Naive thymus-derived CD4-positive, alpha-beta T cell (primary cell): ENCODE data around the gene C11orf24. TPM values are rescaled to one million over a fixed set of nuclear protein-coding genes. Genes with fewer than 3 reads are reported as not detected.
A peak's percentile ranks its signal among the peaks of the same experiment; 100 is the strongest.
"Not testable (repeated sequence)": the region's sequence is repeated elsewhere in the genome, so short reads cannot be mapped to it uniquely, and the experiment has no call there.

Source experiments
- ATAC-seq: fragments of 150-1000 bp; cut with Tn5 transposase; 2 replicates; pipeline ENCODE4 v1.10.0; 2021; ENCODE audit warnings: mild to moderate bottlenecking, moderate library complexity
- CTCF ChIA-PET: fragments of 350-600 bp; sonication (Branson Sonifier 250); formaldehyde crosslinking; loops from one replicate; lab custom pipeline; 2021; ENCODE audit warnings: antibody characterized with exemption; lab: Charles Lee
- POLR2A ChIA-PET: fragments of 350-600 bp; sonication (Branson Sonifier 250); formaldehyde crosslinking; loops from one replicate; lab custom pipeline; 2021; ENCODE audit warnings: antibody characterized with exemption, inconsistent platforms; lab: Charles Lee
- DNase-seq, 9 donors: peaks; one replicate each; pipeline versions ENCODE4 v3.0.0 to v3.0.0-alpha.2; 2020 to 2022; ENCODE audit warnings: mixed read lengths in 1 of 9
- H3K27ac ChIP-seq: one replicate; pipeline ENCODE4 v1.7.0; 2013; ENCODE audit warnings: mild to moderate bottlenecking, low read depth, low read length, moderate library complexity
- H3K27me3 ChIP-seq, 2 donors: one replicate each; pipeline ENCODE4 v1.7.0; 2013; ENCODE audit warnings: low read length in 2 of 2, mild to moderate bottlenecking in 2 of 2, moderate library complexity in 2 of 2; ENCODE audit not compliant: control insufficient read depth in 2 of 2, insufficient read depth in 2 of 2
- H3K36me3 ChIP-seq, 3 experiments: 1 replicate in 2 of 3; 2 replicates in 1 of 3; pipeline ENCODE4 v1.7.0; 2013; ENCODE audit warnings: low read length in 3 of 3, mild to moderate bottlenecking in 3 of 3, moderate library complexity in 1 of 3; ENCODE audit not compliant: insufficient read depth in 3 of 3, control insufficient read depth in 2 of 3
- H3K4me1 ChIP-seq, 2 donors: one replicate each; pipeline ENCODE4 v1.7.0; 2013; ENCODE audit warnings: low read length in 2 of 2, mild to moderate bottlenecking in 2 of 2, moderate library complexity in 1 of 2; ENCODE audit not compliant: control insufficient read depth in 2 of 2, insufficient read depth in 2 of 2
- H3K4me3 ChIP-seq: 2 replicates; pipeline ENCODE4 v1.7.0; 2013; ENCODE audit warnings: mild to moderate bottlenecking, low read length
- H3K9me3 ChIP-seq, 3 experiments: 1 replicate in 2 of 3; 2 replicates in 1 of 3; pipeline ENCODE4 v1.7.0; 2013; ENCODE audit warnings: low read length in 3 of 3; ENCODE audit not compliant: control insufficient read depth in 2 of 3
- H3K27ac Mint-ChIP-seq, 9 donors: one replicate each; pipeline ENCODE4 v1.8.0; 2020 to 2022; ENCODE audit warnings: mixed read lengths in 9 of 9, mild to moderate bottlenecking in 8 of 9, moderate library complexity in 5 of 9, inconsistent platforms in 2 of 9
- H3K27me3 Mint-ChIP-seq, 5 donors: one replicate each; pipeline ENCODE4 v1.8.0; 2021 to 2022; ENCODE audit warnings: mixed read lengths in 5 of 5, mild to moderate bottlenecking in 1 of 5
- H3K36me3 Mint-ChIP-seq, 5 donors: one replicate each; pipeline ENCODE4 v1.8.0; 2020 to 2022; ENCODE audit warnings: mixed read lengths in 5 of 5, mild to moderate bottlenecking in 3 of 5, inconsistent platforms in 1 of 5
- H3K4me1 Mint-ChIP-seq, 7 donors: one replicate each; pipeline ENCODE4 v1.8.0; 2020 to 2022; ENCODE audit warnings: mixed read lengths in 7 of 7, mild to moderate bottlenecking in 3 of 7, inconsistent platforms in 1 of 7
- H3K4me3 Mint-ChIP-seq, 10 donors: one replicate each; pipeline ENCODE4 v1.8.0; 2020 to 2022; ENCODE audit warnings: mild to moderate bottlenecking in 10 of 10, mixed read lengths in 10 of 10, moderate library complexity in 6 of 10, inconsistent platforms in 2 of 10
- H3K9me3 Mint-ChIP-seq, 11 donors: one replicate each; pipeline ENCODE4 v1.8.0; 2020 to 2022; ENCODE audit warnings: mixed read lengths in 11 of 11, mild to moderate bottlenecking in 4 of 11, inconsistent platforms in 1 of 11, moderate library complexity in 1 of 11
- intact Hi-C, 2 donors: fragments of 100-400 bp; cut with micrococcal nuclease; formaldehyde crosslinking; loops; one replicate each; pipeline ENCODE4 v1.15.1; 2023
- polyA plus RNA-seq, 2 donors: library from polyadenylated mRNA; unstranded; fragments of 300-500 nt; fragmentation: Illumina TruSeq; gene quantifications; one replicate each; pipeline ENCODE4 v1.2.3, GENCODE V29; 2021
- total RNA-seq, 6 experiments: library from RNA in 5 of 6; stranded (reverse) in 5 of 6; gene quantifications; 1 replicate in 5 of 6; 2 replicates in 1 of 6; pipeline ENCODE4 v1.2.3 and lab custom pipeline; 2021 to 2026

Gene C11orf24
- total and polyA plus RNA-seq, 7 experiments from 2014 or later: 5.7 to 20.0 (median 14.5) TPM

DNA sequence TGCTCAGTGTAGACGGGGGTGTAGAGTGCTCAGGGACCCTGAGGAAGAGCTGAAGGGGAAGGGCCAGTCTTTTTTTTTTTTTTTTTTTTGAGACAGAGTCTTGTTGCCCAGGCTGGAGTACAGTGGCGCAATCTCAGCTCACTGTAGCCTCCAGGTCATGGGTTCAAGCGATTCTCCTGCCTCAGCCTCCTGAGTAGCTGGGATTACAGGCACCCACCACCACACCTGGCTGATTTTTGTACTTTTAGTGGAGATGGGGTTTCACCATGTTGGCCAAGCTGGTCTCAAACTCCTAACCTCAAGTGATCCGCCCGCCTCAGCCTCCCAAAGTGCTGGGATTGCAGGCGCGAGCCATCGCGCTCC is 27.7 kb upstream of the C11orf24 start:
- H3K9me3 ChIP-seq, DNase-seq, H3K36me3 ChIP-seq, H3K4me1 Mint-ChIP-seq, ATAC-seq, H3K27me3 ChIP-seq, H3K27ac ChIP-seq, H3K27me3 Mint-ChIP-seq, H3K36me3 Mint-ChIP-seq, H3K4me3 Mint-ChIP-seq, H3K4me1 ChIP-seq, H3K9me3 Mint-ChIP-seq, H3K4me3 ChIP-seq: not testable (repeated sequence)
- intact Hi-C loops: loop anchor here in 1 of 2 donors (5.0 kb wide), 1 partner anchor 92 kb away; no protein-coding TSS in a partner anchor
- ChIA-PET CTCF (interaction anchor here (0.6 to 6.4 kb wide), 4 partner anchors 10 to 42 kb away, joined by 3 to 131 read pairs (median 5); no protein-coding TSS in a partner anchor), POLR2A (interaction anchor here (2.1 kb wide), 1 partner anchor 42 kb away, joined by 11 read pairs; no protein-coding TSS in a partner anchor)
- peak overlapping the region in 1 of 9 donors; percentile 25 for H3K27ac Mint-ChIP-seq

DNA sequence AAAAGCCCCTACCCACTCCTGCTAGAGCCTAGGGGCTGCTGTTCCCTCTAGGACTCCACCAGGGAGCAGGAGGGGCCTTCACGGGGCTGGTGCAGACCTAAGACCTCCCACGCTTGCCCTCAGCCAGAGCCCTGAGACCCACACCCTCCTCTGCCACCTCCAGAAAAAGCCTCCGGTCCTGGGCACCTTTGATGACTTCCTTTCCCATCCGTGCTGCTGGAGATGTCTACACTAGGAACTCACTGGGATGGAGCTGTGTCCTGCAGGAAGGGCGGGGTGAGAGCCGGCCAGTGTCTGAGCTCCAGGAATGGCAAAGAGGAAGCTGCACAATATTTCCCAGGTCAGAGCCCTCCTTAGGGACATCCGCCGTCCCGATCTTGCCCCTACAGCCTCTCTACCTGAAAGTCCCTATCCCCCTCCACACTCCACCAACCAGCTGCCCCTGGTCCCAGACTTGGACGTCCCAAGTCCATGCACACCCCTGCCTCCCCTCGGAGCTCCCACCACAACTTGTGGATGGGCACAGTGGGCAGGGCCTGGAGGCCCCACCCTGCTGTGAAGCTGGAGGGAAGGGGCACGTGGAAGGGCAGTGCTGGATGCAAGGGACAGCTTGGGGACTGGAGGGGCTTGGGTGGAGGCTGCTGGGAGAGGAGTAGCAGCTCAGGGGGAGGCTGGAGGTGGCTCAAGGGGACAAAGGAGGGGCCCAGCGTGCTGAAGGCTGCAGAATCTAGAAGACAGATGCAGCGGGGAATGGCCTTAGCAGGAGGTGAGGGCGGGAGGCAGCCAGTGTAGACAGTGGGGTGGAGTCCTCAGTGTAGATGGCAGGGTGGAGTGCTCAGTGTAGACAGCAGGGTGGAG is 27.1 kb upstream of the C11orf24 start:
- Histone ChIP-seq H3K4me1 (no peaks in the 10 kb centered on the region), H3K4me3 (no peak overlapping the region), H3K27me3 (no peaks in the 10 kb centered on the region), H3K27ac (no peak overlapping the region), H3K36me3 (no peaks in the 10 kb centered on the region), H3K9me3 (no peaks in the 10 kb centered on the region)
- CTCF ChIA-PET: interaction anchor here (0.6 to 6.4 kb wide), 14 partner anchors 9 to 230 kb away, joined by 3 to 131 read pairs (median 4); partner anchors contain the start of gene C11orf24
- intact Hi-C loops: loop anchor here in 1 of 2 donors (5.0 kb wide), 1 partner anchor 92 kb away; no protein-coding TSS in a partner anchor
- Mint-ChIP-seq H3K4me3 (no peak overlapping the region), H3K27ac (peak overlapping the region in 1 of 9 donors; percentile 25), H3K27me3 (peaks cover 0 to 4% (median 0%) of the 10 kb centered on the region in 5 donors), H3K4me1 (peaks cover 0 to 4% (median 0%) of the 10 kb centered on the region in 7 donors), H3K36me3 (no peaks in the 10 kb centered on the region), H3K9me3 (no peaks in the 10 kb centered on the region)
- DNase-seq (no peak), ATAC-seq (no peak)
- POLR2A ChIA-PET: interaction anchor here (1.5 to 2.1 kb wide), 2 partner anchors 27 to 41 kb away, joined by 3 to 11 read pairs; partner anchors contain the start of gene C11orf24

DNA sequence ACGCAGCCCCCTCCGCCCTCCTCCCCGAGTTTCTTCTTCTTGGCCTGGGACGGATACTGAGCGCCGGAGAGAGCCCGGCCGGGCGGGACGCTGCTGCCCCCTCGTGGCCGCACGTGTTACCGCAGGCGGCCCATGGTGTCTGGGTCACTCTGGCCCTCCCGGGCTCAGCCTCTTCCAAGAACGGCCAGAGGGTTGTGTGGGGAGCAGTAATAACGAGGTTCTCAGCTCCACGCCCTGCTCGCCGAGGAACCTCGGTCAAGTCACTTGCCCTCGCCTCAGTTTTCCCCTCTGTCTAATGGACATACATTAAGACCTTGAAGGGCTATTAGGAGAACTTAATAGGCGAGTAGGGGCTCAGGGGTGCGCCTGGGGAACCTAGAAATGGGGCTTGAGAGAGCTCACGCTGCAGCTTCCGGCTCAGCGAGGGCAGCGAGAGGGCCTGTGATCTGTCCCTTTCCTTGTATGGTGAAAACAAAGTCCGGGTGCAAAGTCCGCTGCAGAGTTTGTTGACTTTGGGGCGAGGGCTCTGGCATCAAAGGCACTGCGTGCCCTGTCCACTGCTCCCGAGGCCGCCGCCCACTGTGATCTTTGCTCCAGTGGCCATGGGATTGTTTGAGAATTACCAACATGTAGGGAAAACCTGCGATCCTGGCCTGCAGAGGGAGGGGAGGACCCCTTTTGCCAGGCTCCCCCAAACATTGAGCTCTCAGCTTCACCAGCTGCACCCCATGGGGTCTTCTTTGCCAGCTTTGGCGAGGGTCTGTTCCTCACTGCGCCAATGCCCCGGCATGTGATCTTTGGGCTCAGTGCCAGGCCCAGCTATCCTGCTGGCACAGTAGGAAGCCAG is 26.3 kb upstream of the C11orf24 start:
- peak; percentile 98 for ATAC-seq
- Histone ChIP-seq H3K4me3 (no peak overlapping the region), H3K4me1 (no peaks in the 10 kb centered on the region), H3K27ac (no peak overlapping the region), H3K36me3 (no peaks in the 10 kb centered on the region), H3K27me3 (no peaks in the 10 kb centered on the region), H3K9me3 (no peaks in the 10 kb centered on the region)
- Mint-ChIP-seq H3K4me1 (peaks cover 0 to 7% (median 0%) of the 10 kb centered on the region in 7 donors), H3K36me3 (no peaks in the 10 kb centered on the region), H3K9me3 (no peaks in the 10 kb centered on the region), H3K4me3 (no peak overlapping the region), H3K27me3 (peaks cover 0 to 5% (median 0%) of the 10 kb centered on the region in 5 donors), H3K27ac (no peak overlapping the region)
- POLR2A ChIA-PET: interaction anchor here (1.5 to 2.1 kb wide), 2 partner anchors 26 to 40 kb away, joined by 3 to 11 read pairs; partner anchors contain the start of gene C11orf24
- intact Hi-C loops: loop anchor here (1.0 to 5.0 kb wide), 7 partner anchors 27 to 149 kb away; partner anchors contain the start of gene C11orf24 (in 2 of the 2)
- CTCF ChIA-PET: interaction anchor here (0.6 to 6.4 kb wide), 17 partner anchors 8 to 230 kb away, joined by 3 to 131 read pairs (median 3); partner anchors contain the start of gene C11orf24
- peak; percentile 42 to 84 (median 70) for DNase-seq

DNA sequence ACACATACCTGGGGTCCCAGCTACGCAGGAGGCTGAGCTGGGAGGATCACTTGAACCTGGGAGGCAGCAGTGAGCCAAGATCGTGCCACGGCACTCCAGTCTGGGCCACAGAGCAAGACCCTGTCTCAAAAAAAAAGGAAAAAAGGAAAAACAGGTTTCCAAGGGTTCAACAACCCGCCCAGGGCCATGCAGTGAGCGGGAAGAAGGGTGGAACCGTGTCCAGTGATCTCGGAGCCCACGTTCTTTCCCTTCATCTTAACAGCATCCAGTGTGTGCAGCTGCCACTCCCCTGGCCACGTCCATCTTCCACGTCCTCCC is 25.7 kb upstream of the C11orf24 start:
- Mint-ChIP-seq H3K4me1 (peaks cover 0 to 8% (median 0%) of the 10 kb centered on the region in 7 donors), H3K27ac (no peak overlapping the region)
- H3K9me3 ChIP-seq: no peaks in the 10 kb centered on the region

DNA sequence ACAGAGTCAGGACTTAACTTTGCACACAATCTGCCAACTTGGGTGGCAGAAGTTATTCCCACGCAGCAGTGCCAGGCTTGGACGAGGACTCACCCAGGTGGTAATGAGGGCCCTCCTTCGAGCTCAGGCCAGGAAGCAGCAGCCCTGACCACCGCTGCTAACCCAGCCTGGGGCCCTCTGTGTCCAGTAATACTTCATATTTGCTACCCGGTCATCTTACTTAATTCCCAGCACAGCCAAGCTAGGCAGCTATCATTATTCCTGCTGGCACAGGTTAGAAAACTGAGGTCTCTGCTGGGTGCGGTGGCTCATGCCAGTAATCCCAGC is 25.2 kb upstream of the C11orf24 start:
- Histone ChIP-seq H3K27me3 (no peaks in the 10 kb centered on the region), H3K9me3 (no peaks in the 10 kb centered on the region), H3K36me3 (no peaks in the 10 kb centered on the region), H3K4me1 (no peaks in the 10 kb centered on the region), H3K4me3 (no peak overlapping the region), H3K27ac (no peak overlapping the region)
- H3K9me3 Mint-ChIP-seq: no peaks in the 10 kb centered on the region
- H3K4me3 Mint-ChIP-seq: no peak overlapping the region
- no peak for ATAC-seq
- no peaks in the 10 kb centered on the region for H3K36me3 Mint-ChIP-seq
- peaks cover 0 to 9% (median 0%) of the 10 kb centered on the region in 7 donors for H3K4me1 Mint-ChIP-seq
- peak overlapping the region in 1 of 9 donors; percentile 41 for H3K27ac Mint-ChIP-seq
- CTCF ChIA-PET: interaction anchor here (1.1 to 6.4 kb wide), 7 partner anchors 9 to 88 kb away, joined by 3 to 131 read pairs (median 8); no protein-coding TSS in a partner anchor
- no peak for DNase-seq
- H3K27me3 Mint-ChIP-seq: peaks cover 0 to 10% (median 0%) of the 10 kb centered on the region in 5 donors
- intact Hi-C loops: loop anchor here (1.0 to 5.0 kb wide), 7 partner anchors 26 to 150 kb away; partner anchors contain the start of gene C11orf24 (in 2 of the 2)
- POLR2A ChIA-PET: interaction anchor here (0.5 to 1.6 kb wide), 3 partner anchors 25 to 39 kb away, joined by 4 to 10 read pairs (median 5); partner anchors contain the start of gene C11orf24

More for the DNA sequence above, 25.7 kb upstream of the C11orf24 start:
- no peak overlapping the region for H3K4me3 Mint-ChIP-seq
- H3K27me3 ChIP-seq: no peaks in the 10 kb centered on the region
- DNase-seq (no peak), ATAC-seq (no peak)
- ChIA-PET POLR2A (interaction anchor here (0.5 to 2.1 kb wide), 5 partner anchors 26 to 40 kb away, joined by 3 to 11 read pairs (median 5); partner anchors contain the start of gene C11orf24), CTCF (interaction anchor here (1.1 to 6.4 kb wide), 8 partner anchors 10 to 87 kb away, joined by 3 to 131 read pairs (median 6); no protein-coding TSS in a partner anchor)
- peaks cover 0 to 10% (median 0%) of the 10 kb centered on the region in 5 donors for H3K27me3 Mint-ChIP-seq
- no peaks in the 10 kb centered on the region for H3K4me1 ChIP-seq
- no peak overlapping the region for H3K4me3 ChIP-seq
- intact Hi-C loops: loop anchor here (1.0 to 5.0 kb wide), 7 partner anchors 26 to 150 kb away; partner anchors contain the start of gene C11orf24 (in 2 of the 2)
- no peak overlapping the region for H3K27ac ChIP-seq
- H3K36me3 Mint-ChIP-seq: no peaks in the 10 kb centered on the region
- no peaks in the 10 kb centered on the region for H3K36me3 ChIP-seq
- no peaks in the 10 kb centered on the region for H3K9me3 Mint-ChIP-seq
